Stomach (tissue), 4 donors: Measurements from ENCODE around the gene SNX19.

ENCODE experiments used
- EP300 ChIP-seq: sonication (generic); formaldehyde crosslinking; IDR thresholded peaks from one replicate; pipeline ENCODE4 v1.6.1; 2017; ENCODE audit warnings: antibody characterized with exemption
- POLR2A ChIP-seq, 4 donors: fragments of 450-650 bp; IDR thresholded peaks; one replicate each; pipeline ENCODE4 v1.6.1; 2016; ENCODE audit warnings: antibody characterized with exemption in 4 of 4, control low read depth in 2 of 4, mild to moderate bottlenecking in 1 of 4, moderate library complexity in 1 of 4
- TF ChIP-seq, protein P1 (sequence below), 7 experiments: fragments of 450-650 bp in 4 of 7; fragments of 200-600 bp in 3 of 7; sonication (generic) in 3 of 7; IDR thresholded peaks; one replicate each; pipeline ENCODE4 v1.5.1; 2016 to 2019; ENCODE audit warnings: antibody characterized with exemption in 7 of 7, control low read depth in 2 of 7, mild to moderate bottlenecking in 1 of 7

GRCh38 chr11:130947889-130948288 lies 31.6 kb upstream of the SNX19 start:
- TF ChIP-seq, protein P1, sequence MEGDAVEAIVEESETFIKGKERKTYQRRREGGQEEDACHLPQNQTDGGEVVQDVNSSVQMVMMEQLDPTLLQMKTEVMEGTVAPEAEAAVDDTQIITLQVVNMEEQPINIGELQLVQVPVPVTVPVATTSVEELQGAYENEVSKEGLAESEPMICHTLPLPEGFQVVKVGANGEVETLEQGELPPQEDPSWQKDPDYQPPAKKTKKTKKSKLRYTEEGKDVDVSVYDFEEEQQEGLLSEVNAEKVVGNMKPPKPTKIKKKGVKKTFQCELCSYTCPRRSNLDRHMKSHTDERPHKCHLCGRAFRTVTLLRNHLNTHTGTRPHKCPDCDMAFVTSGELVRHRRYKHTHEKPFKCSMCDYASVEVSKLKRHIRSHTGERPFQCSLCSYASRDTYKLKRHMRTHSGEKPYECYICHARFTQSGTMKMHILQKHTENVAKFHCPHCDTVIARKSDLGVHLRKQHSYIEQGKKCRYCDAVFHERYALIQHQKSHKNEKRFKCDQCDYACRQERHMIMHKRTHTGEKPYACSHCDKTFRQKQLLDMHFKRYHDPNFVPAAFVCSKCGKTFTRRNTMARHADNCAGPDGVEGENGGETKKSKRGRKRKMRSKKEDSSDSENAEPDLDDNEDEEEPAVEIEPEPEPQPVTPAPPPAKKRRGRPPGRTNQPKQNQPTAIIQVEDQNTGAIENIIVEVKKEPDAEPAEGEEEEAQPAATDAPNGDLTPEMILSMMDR (IDR thresholded peaks at IDR 0.05) = no peak
- TF ChIP-seq POLR2A (IDR thresholded peaks at IDR 0.05) = no peak
- TF ChIP-seq EP300 = no peak
